PC-3 (cell line): Measurements from ENCODE around the gene HOXB1. TPM values are rescaled to one million over a fixed set of nuclear protein-coding genes. Genes with fewer than 3 reads are reported as not detected.

Experiments used
- ATAC-seq: fragments of 200-7000 bp; cut with Tn5 transposase; 2 replicates; pipeline ENCODE4 v1.9.1; 2020; ENCODE audit warnings: mild to moderate bottlenecking, moderate library complexity
- BruUV-seq: library from RNA; stranded (reverse); fragments of 400-500 nt; replicated peaks from 2 replicates; lab custom pipeline; 2021; lab: Mats Ljungman, UMichigan
- CTCF ChIA-PET: fragments of 300-600 bp; sonication (Branson Sonifier 250); formaldehyde crosslinking; loops from one replicate; lab custom pipeline; 2022; ENCODE audit warnings: antibody characterized with exemption; lab: Charles Lee
- POLR2A ChIA-PET: fragments of 300-600 bp; sonication (Branson Sonifier 250); formaldehyde crosslinking; loops from one replicate; lab custom pipeline; 2022; ENCODE audit warnings: antibody characterized with exemption; ENCODE audit not compliant: unreplicated experiment; lab: Charles Lee
- DNase-seq: peaks from one replicate; pipeline ENCODE4 v3.0.0-alpha.2; 2015
- H2AFZ ChIP-seq: fragments of 300-600 bp; sonication (generic); 2 replicates; pipeline ENCODE4 v1.6.0; 2016; ENCODE audit warnings: antibody characterized with exemption, low read length
- H3F3A ChIP-seq: fragments of 300-600 bp; sonication (generic); one replicate; pipeline ENCODE4 v1.6.0; 2017; ENCODE audit warnings: antibody characterized with exemption, low read length, control low read depth, mild to moderate bottlenecking; ENCODE audit not compliant: unreplicated experiment
- H3K27ac ChIP-seq: fragments of 300-600 bp; sonication (generic); 2 replicates; pipeline ENCODE4 v1.5.1; 2016; ENCODE audit warnings: mild to moderate bottlenecking, low read length
- H3K27me3 ChIP-seq: fragments of 300-600 bp; sonication (generic); 2 replicates; pipeline ENCODE4 v1.6.1; 2016; ENCODE audit warnings: low read length, mixed read lengths
- H3K36me3 ChIP-seq: fragments of 300-600 bp; sonication (generic); 2 replicates; pipeline ENCODE4 v1.6.1; 2016; ENCODE audit warnings: low read depth, mixed run types, low read length, mixed read lengths
- H3K4me1 ChIP-seq: fragments of 300-600 bp; sonication (generic); 2 replicates; pipeline ENCODE4 v1.5.1; 2016; ENCODE audit warnings: low read length; ENCODE audit not compliant: insufficient read depth
- H3K4me2 ChIP-seq: fragments of 300-600 bp; sonication (generic); 2 replicates; pipeline ENCODE4 v1.6.0; 2016; ENCODE audit warnings: low read length
- H3K4me3 ChIP-seq: fragments of 300-600 bp; sonication (generic); 2 replicates; pipeline ENCODE4 v1.5.1; 2016; ENCODE audit warnings: mild to moderate bottlenecking, low read length, mixed read lengths
- H3K79me2 ChIP-seq: fragments of 300-600 bp; sonication (generic); 2 replicates; pipeline ENCODE4 v1.6.1; 2017; ENCODE audit warnings: low read length, mixed read lengths
- H3K9ac ChIP-seq: fragments of 300-600 bp; sonication (generic); 2 replicates; pipeline ENCODE4 v1.6.0; 2016; ENCODE audit warnings: mild to moderate bottlenecking, low read length
- H3K9me2 ChIP-seq: fragments of 300-600 bp; sonication (generic); replicated peaks from 2 replicates; pipeline ENCODE4 v1.6.1; 2016; ENCODE audit warnings: mixed run types, low read length, mixed read lengths
- H3K9me3 ChIP-seq: fragments of 300-600 bp; sonication (generic); 2 replicates; pipeline ENCODE4 v1.6.1; 2016; ENCODE audit warnings: low read length, mixed read lengths
- H4K20me1 ChIP-seq: fragments of 300-600 bp; sonication (generic); 2 replicates; pipeline ENCODE4 v1.6.1; 2016; ENCODE audit warnings: low read length, mixed read lengths
- CTCF ChIP-seq: fragments of 300-600 bp; sonication (generic); conservative IDR thresholded peaks from 2 replicates; pipeline ENCODE4 v1.5.1; 2017; ENCODE audit warnings: antibody characterized with exemption, low read depth, mild to moderate bottlenecking, low read length
- EZH2 ChIP-seq: fragments of 300-600 bp; sonication (generic); IDR thresholded peaks from one replicate; pipeline ENCODE4 v1.6.1; 2017; ENCODE audit warnings: antibody characterized with exemption, mild to moderate bottlenecking, low read length; ENCODE audit not compliant: unreplicated experiment
- EZH2phosphoT487 ChIP-seq: fragments of 300-600 bp; sonication (generic); IDR thresholded peaks from 2 replicates; pipeline ENCODE4 v1.6.1; 2018; ENCODE audit warnings: mild to moderate bottlenecking, antibody characterized with exemption, low read length, borderline replicate concordance
- intact Hi-C: fragments of 100-400 bp; cut with micrococcal nuclease; formaldehyde crosslinking; loops from 2 replicates; pipeline ENCODE4 v1.9.0; 2023
- total RNA-seq: library from RNA; depleted of rRNA; stranded (reverse); fragments of >200 nt; gene quantifications from 2 replicates; pipeline ENCODE4 v1.2.3, GENCODE V29; 2014

The HOXB1 gene
- total RNA-seq, 1 experiment from 2014 or later = not detected

DNA sequence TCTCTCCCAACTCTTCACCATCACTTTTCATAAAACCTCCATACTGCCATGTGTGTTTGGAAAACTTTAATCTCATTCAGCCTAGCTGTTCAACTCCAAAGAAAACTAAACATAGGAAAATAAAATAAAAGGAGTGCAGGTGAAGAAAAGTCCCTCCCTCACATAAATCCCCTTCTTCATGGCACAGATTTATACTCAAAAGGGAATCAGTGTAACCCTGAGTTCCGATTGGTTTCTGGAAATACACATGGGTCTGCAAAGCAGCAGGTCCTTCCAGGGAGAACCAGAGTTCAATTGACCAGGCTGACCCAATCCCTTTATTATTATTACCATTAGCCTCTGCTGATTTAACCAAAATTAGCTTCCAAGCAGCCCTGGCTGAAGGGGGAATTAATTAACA, 23.0 kb upstream of the HOXB1 start:
- Histone ChIP-seq H3K4me2 (no peak overlapping the region), H3K9ac (no peak overlapping the region), H3K9me2 (no peaks in the 10 kb centered on the region), H3K4me3 (no peak overlapping the region), H3K4me1 (peaks cover 25% of the 10 kb centered on the region), H3F3A (no peaks in the 10 kb centered on the region), H3K27ac (no peak overlapping the region), H3K36me3 (no peaks in the 10 kb centered on the region), H4K20me1 (no peaks in the 10 kb centered on the region), H2AFZ (no peak overlapping the region), H3K27me3 (no peaks in the 10 kb centered on the region), H3K79me2 (no peaks in the 10 kb centered on the region; the same call in 1 of the 2 replicates), H3K9me3 (no peaks in the 10 kb centered on the region)
- ATAC-seq (no peak), DNase-seq (no peak)
- ChIA-PET CTCF (no interaction called here), POLR2A (no interaction called here)
- BruUV-seq = no TSS peak
- TF ChIP-seq EZH2phosphoT487 (no peak), EZH2 (no peak), CTCF (no peak)
- intact Hi-C loops = no loop called here

- peaks cover 25% of the 10 kb centered on the region for H3K4me1 ChIP-seq
- H3K9ac ChIP-seq = no peak overlapping the region
- no peaks in the 10 kb centered on the region for H4K20me1 ChIP-seq
- H3K4me3 ChIP-seq = no peak overlapping the region
- ChIA-PET POLR2A (no interaction called here), CTCF (no interaction called here)
- ATAC-seq (no peak), DNase-seq (no peak)
- H3K4me2 ChIP-seq = no peak overlapping the region
- no peaks in the 10 kb centered on the region; the same call in 1 of the 2 replicates for H3K79me2 ChIP-seq
- no peaks in the 10 kb centered on the region for H3K36me3 ChIP-seq
- no peaks in the 10 kb centered on the region for H3K9me2 ChIP-seq
- intact Hi-C loops = no loop called here
- no peaks in the 10 kb centered on the region for H3K9me3 ChIP-seq
- TF ChIP-seq EZH2 (no peak), EZH2phosphoT487 (no peak), CTCF (no peak)
- no TSS peak for BruUV-seq
- H2AFZ ChIP-seq = no peak overlapping the region
- H3K27ac ChIP-seq = no peak overlapping the region
- H3F3A ChIP-seq = no peaks in the 10 kb centered on the region
- H3K27me3 ChIP-seq = no peaks in the 10 kb centered on the region
Measured at GRCh38 chr17:48553190-48553547, 22.4 kb upstream of the HOXB1 start.

- Histone ChIP-seq H3K4me1 (peaks cover 25% of the 10 kb centered on the region), H3K27ac (no peak overlapping the region)
Measured at GRCh38 chr17:48552466-48553189, 21.8 kb upstream of the HOXB1 start.

More at GRCh38 chr17:48552466-48553189, 21.8 kb upstream of the HOXB1 start:
- ChIA-PET POLR2A (no interaction called here), CTCF (interaction anchor here (0.8 kb wide), 1 partner anchor 202 kb away, joined by 8 read pairs; no protein-coding TSS in a partner anchor)
- DNase-seq (no peak), ATAC-seq (no peak)
- Histone ChIP-seq H3K9me3 (no peaks in the 10 kb centered on the region), H3K36me3 (no peaks in the 10 kb centered on the region), H3K4me3 (no peak overlapping the region), H4K20me1 (no peaks in the 10 kb centered on the region), H3K9me2 (no peaks in the 10 kb centered on the region), H3K27me3 (no peaks in the 10 kb centered on the region), H3K9ac (no peak overlapping the region), H3K4me2 (no peak overlapping the region), H3F3A (no peaks in the 10 kb centered on the region), H3K79me2 (no peaks in the 10 kb centered on the region; the same call in 1 of the 2 replicates), H2AFZ (no peak overlapping the region)
- no peak for TF ChIP-seq EZH2phosphoT487
- no peak for TF ChIP-seq EZH2
- no TSS peak for BruUV-seq
- intact Hi-C loops = no loop called here
